ENCODE data around the gene CHMP4A. TPM values are rescaled to one million over a fixed set of nuclear protein-coding genes. Genes with fewer than 3 reads are reported as not detected.

CHMP4A gene
- total RNA-seq, 1 experiment from 2014 or later: 34.6 TPM

GRCh38 chr14:24260780-24261157 lies 47.5 kb upstream of the CHMP4A start:
- intact Hi-C loops (cut with micrococcal nuclease): no loop called here
- Histone ChIP-seq H3K9me2 (ENCODE audit: insufficient read depth) (no peaks in the 10 kb centered on the region), H3K79me2 (ENCODE audit: insufficient read depth, low read length) (no peaks in the 10 kb centered on the region), H3K27ac (ENCODE audit: low read depth, low read length) (no peak overlapping the region), H3K4me1 (ENCODE audit: control insufficient read depth in 1 of 2, insufficient read depth in 2 of 2, low read length in 2 of 2) (peaks cover 10 to 14% of the 10 kb centered on the region in 2 experiments), H3K9me3 (ENCODE audit: control insufficient read depth in 1 of 2, insufficient read depth in 1 of 2, low read depth in 1 of 2, low read length in 2 of 2) (no peaks in the 10 kb centered on the region), H3K36me3 (ENCODE audit: control insufficient read depth in 1 of 2, insufficient read depth in 2 of 2, low read length in 2 of 2) (no peaks in the 10 kb centered on the region), H2AFZ (ENCODE audit: low read depth, low read length, poor library complexity, severe bottlenecking) (no peak overlapping the region), H3K4me2 (ENCODE audit: low read length) (no peak overlapping the region), H3K27me3 (ENCODE audit: insufficient read depth, low read length) (no peaks in the 10 kb centered on the region), H4K20me1 (ENCODE audit: insufficient read depth) (no peaks in the 10 kb centered on the region), H3K9ac (ENCODE audit: low read length) (no peak overlapping the region), H3K4me3 (replicated peaks in 1 of 2; ENCODE audit: low read depth in 1 of 2, low read length in 2 of 2) (no peak overlapping the region)
- RAD21 ChIA-PET (ENCODE audit: low non-redundant PET in 1 of 2, low total read pairs in 2 of 2, uncharacterized antibody in 2 of 2, unreplicated experiment in 2 of 2): no interaction called here
- CTCF ChIA-PET: no interaction called here
- POLR2A ChIA-PET: no interaction called here
- no peak for TF ChIP-seq TCF7L2 (IDR thresholded peaks at IDR 0.05; ENCODE audit: borderline replicate concordance, extremely low read depth, insufficient read depth, insufficient read length)
- TF ChIP-seq YY1 (IDR thresholded peaks at IDR 0.05; ENCODE audit: extremely low read depth, insufficient replicate concordance, low read depth, low read length): no peak
- no peak for TF ChIP-seq ELF1 (IDR thresholded peaks at IDR 0.05; ENCODE audit: borderline replicate concordance, low read depth)
- TF ChIP-seq ATF3 (IDR thresholded peaks at IDR 0.05): no peak
- no peak for TF ChIP-seq SIN3A (IDR thresholded peaks at IDR 0.05; ENCODE audit: low read depth)
- no peak for TF ChIP-seq CEBPB (IDR thresholded peaks at IDR 0.05; ENCODE audit: low read depth)
- TF ChIP-seq EZH2phosphoT487 (IDR thresholded peaks at IDR 0.05; ENCODE audit: borderline replicate concordance): no peak
- TF ChIP-seq SP1 (IDR thresholded peaks at IDR 0.05; ENCODE audit: low read depth): no peak
- no peak for TF ChIP-seq ZBTB33 (IDR thresholded peaks at IDR 0.05; ENCODE audit: extremely low read depth, insufficient replicate concordance, low read length)
- no peak for TF ChIP-seq RAD21 (IDR thresholded peaks at IDR 0.05; ENCODE audit: low read depth)
- no peak for TF ChIP-seq MAX (IDR thresholded peaks at IDR 0.05)
- no peak for TF ChIP-seq SRF (IDR thresholded peaks at IDR 0.05; ENCODE audit: low read depth)
- TF ChIP-seq EGR1 (IDR thresholded peaks at IDR 0.05; ENCODE audit: low read depth): no peak
- no peak for TF ChIP-seq EZH2 (IDR thresholded peaks at IDR 0.05)
- no peak for TF ChIP-seq REST (IDR thresholded peaks at IDR 0.05; ENCODE audit: low read depth)
- no peak for TF ChIP-seq CBX3 (IDR thresholded peaks at IDR 0.05; ENCODE audit: low read depth)
- no peak for DNase-seq (ENCODE audit: low read depth, low spot score)
- ATAC-seq: no peak
- BruUV-seq (replicated peaks): no TSS peak

All from HCT116 (cell line).